NK-92 treated with Interleukin-12 subunit alpha and Interleukin-12 subunit beta, amount 100 ng/mL, for 24 hours (cell line): ENCODE results near the gene PPDPF.
A peak's percentile ranks its signal among the peaks of the same experiment; 100 is the strongest.

Experiments
- DNase-seq: peaks from one replicate; lab custom pipeline; 2025; lab: John Stamatoyannopoulos, UW

The PPDPF gene

GRCh38 chr20:63487781-63488241 is 32.8 kb upstream of the PPDPF start:
- no peak for DNase-seq

DNA sequence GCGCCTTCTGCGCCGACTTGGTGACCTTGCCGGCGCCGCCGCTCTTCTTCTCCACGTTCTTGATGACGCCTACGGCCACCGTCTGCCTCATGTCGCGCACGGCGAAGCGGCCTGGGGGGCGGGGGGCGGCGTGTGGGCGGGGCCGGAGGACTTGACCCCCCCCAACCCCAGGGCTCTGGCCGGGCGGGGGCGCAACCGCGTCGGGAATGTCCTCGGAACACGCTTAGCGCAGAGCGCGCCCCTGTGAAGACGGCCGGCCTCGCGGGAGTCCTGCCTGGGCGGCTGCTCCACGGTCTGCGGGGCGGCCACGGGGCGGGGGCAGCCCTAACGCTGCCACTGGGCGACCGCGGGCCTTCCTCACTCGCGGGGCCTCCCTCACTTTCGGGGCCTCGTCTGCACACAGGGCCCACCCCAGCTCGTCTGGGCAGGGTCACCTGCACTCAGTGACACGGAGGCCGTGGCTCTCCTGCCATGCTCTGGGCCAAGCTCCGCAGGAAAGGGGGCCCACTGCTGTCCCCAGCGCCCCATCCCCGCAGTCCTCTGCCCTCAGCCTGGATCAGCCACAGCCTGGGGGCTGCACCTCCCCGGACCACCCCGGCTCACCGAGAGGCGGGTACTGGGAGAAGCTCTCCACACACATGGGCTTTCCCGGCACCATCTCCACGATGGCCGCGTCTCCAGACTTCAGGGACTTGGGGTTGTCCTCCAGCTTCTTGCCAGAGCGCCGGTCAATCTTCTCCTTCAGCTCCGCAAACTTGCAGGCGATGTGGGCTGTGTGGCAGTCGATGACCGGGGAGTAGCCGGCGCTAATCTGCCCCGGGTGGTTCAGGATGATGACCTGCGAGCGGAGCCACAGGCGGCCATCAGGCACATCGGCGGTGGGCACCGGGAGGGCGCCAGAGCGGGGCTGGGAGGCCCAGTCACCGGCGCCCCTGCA is 32.0 kb upstream of the PPDPF start:
- no peak for DNase-seq

DNA sequence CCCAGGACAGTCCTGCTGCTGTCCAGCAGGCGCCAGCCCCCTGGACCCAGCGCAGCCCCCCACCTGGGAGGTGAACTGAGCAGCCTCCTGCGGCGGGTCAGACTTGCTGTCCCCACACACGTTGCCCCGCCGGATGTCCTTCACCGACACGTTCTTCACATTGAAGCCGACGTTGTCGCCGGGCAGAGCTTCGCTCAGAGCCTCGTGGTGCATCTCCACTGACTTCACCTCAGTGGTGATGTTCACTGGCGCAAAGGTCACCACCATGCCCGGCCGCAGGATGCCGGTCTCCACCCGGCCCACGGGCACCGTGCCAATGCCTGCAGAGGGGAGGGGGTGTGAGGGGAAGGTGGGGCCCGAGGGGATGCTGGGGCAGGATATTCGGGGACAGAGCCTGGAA is 30.1 kb upstream of the PPDPF start:
- DNase-seq: no peak

- DNase-seq: no peak
Observed at GRCh38 chr20:63491078-63491477, 29.5 kb upstream of the PPDPF start.

DNA sequence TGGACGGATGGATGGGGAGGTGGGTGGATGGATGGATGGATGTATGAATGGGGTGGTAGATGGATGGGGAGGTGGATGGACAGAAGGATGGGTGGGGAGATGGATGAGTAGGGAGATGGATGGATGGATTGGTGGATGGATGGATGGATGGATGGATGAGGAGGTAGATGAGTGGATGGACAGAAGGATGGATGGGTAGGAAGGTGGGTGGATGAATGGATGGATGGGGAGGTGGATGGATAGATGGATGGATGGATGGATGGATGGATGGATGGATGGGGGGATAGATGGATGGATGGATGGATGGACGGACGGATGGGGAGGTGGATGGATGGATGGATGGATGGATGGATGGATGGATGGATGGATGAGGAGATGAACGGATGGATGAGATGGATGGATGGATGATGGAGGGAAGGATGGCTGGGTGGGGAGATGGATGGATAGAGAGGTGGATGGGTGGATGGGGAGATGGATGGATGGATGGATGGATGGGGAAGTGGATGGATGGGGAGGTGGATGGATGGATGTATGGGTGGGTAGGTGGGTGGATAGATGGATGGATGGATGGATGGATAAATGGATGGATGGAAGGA is 28.8 kb upstream of the PPDPF start:
- DNase-seq: no peak

GRCh38 chr20:63492518-63492917 is 28.0 kb upstream of the PPDPF start:
- DNase-seq: no peak

DNA sequence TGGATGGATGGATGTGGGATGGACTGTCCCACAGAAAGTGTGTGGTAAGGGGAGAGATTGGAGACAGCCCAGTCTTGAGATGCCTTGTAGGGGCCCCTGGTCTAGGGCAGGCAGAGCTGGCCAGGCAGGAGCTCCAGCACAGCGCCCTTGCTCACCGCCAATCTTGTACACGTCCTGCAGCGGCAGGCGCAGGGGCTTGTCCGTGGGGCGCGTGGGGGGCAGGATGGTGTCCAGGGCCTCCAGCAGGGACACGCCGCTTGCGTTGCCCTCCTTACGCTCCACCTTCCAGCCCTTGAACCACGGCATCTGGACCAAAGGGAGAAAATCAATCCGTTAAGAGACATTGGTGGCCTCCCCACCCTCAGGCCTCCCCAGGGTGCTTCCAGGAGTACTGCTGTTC is 27.6 kb upstream of the PPDPF start:
- no peak for DNase-seq

- no peak for DNase-seq
Observed at GRCh38 chr20:63493563-63494020, 27.0 kb upstream of the PPDPF start.

DNA sequence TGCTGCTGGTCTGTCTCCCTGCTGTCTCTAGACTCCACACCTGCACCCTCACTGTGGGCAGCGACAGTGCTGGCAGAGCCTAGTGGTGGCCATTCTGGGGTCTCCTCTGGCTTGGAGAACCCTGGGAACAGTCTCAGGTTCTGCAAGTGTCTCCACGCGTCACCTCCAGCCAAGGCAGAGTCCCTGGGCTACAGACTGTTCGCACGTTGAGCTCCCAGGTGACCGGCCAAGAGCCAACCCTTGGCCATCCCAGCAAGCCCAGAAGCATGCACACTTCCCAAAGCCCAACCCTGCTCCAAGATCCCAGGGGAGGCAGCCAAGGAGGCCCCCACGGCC is 26.5 kb upstream of the PPDPF start:
- DNase-seq: no peak

- no peak for DNase-seq
Observed at GRCh38 chr20:63494420-63495166, 26.0 kb upstream of the PPDPF start.

DNA sequence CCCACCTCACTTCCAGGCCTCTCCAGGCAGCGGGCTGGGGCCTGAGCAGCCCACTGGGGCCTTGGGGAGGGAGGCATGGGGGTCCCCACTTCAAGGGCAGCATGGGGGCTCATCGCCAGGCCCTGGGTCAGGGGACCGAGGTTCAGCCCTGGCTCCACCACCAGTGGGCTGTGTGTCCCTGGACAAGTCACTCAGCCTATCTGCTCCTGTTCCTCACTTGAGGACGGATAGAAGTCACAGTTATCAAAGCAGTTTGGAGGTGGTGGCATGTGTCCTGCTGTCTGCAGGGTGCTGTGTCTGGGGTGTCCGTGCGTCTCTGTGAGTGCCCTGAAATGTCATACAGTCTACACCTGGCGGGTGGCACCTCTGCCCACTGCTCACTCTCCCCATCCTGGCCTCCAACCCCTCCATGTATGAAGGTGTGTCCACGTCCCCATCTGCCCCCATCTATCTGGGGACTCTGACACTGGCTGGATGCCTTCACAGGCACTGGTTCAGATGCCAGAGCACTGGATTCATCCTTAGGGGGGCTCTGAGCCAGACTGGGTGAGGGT is 25.3 kb upstream of the PPDPF start:
- no peak for DNase-seq

GRCh38 chr20:63495741-63496595 is 24.6 kb upstream of the PPDPF start:
- peak; percentile 44 for DNase-seq

DNA sequence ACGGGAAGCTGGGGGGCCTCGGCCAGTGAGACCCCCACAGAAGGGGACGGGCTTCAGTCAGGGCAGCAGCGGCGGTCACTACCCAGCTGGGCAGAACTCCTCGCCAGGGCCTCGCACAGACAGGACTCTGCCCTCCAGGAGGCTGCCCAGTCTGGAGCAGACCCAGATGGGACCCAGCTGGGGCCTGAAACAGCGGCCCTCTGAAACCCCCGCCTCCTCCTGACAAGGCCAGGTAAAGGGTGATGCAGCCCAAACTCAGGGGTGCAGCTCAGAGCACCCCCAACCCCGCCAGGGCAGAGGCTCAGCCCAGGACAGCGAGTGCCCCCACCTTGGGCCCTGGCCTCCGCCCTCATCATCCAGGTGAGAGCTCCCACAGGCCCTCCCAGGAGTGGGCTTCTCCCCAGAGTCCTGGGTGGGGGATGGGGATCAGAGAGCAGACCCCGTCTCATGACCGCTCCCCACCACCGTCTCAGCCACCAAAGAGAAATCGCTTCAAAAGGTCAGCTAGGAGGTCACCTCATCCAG is 23.9 kb upstream of the PPDPF start:
- DNase-seq: no peak

DNA sequence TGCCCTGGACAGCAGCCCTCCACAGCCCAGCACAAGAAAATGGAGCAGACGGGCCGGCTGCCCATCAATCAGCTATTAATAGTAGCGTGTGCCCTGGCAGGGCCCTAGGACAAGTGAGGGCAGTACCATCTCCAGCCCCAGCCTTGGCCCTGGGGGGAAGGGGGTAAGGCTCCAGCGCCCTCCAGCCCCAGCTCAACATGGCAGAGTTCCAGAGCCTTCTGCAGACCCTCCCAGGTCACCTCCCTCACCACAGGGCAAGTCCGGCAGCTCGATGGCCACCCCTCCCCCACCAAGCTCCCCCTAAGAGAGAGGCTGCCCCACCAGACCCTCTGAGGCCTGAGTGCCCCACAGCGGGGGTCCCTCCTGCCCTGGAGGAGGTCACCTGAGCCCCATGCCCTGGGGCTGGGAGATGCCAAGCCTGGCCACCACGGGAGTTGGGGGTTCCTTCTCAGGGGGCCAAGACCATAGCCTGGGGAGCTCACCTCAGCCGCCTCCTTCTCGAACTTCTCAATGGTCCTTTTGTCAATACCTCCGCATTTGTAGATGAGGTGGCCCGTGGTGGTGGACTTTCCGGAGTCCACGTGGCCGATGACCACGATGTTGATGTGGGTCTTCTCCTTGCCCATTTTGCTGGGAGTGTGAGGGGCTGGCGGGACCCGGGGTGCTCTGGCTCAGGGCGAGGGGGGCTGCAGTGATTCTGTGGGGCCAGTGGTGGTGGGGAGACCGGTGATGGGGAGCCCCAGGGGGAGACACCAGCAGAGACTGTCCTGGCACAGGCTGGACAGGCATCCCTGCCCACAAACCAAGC is 23.2 kb upstream of the PPDPF start:
- no peak for DNase-seq

- DNase-seq: no peak
Observed at GRCh38 chr20:63497946-63498935, 22.3 kb upstream of the PPDPF start.

DNA sequence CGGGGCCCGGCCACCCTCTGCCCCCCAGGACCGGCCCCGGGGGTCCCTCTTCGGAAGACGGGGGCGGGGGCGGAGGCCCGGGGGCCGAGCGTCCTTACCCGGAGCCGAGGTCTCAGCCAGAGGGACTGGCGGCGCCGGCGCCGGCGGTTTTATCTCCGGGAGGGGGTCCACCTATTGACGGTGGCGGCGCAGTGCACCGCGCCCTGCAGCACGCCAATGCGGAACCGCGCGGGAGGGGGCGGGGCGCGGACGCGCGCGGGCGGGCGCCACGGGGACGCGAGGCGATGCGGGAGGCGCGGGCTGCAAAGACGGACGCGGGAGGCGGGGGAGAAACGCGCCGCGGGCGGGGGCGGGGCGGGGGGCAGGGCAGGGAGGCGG is 21.6 kb upstream of the PPDPF start, which contains the start of gene EEF1A2:
Gene EEF1A2 (minus strand): TSS at position 124 of the 378 bp plus-strand sequence. CDS start 1,320 bp downstream, outside the sequence.
- no peak for DNase-seq

- no peak for DNase-seq
Observed at GRCh38 chr20:63499338-63499969, 21.1 kb upstream of the PPDPF start.

GRCh38 chr20:63500151-63500901 is 20.2 kb upstream of the PPDPF start:
- DNase-seq: no peak
